Stimulated activated CD8-positive, alpha-beta memory T cell treated with anti-CD3 and anti-CD28 coated beads, Interleukin-15, amount 100 ng/mL, for 1 hour (primary cell): Measurements from ENCODE around the gene CCDC12.

Experiments
- DNase-seq: peaks from one replicate; pipeline ENCODE4 v3.0.0-alpha.2; 2020; ENCODE audit warnings: low read depth

The CCDC12 gene

GRCh38 chr3:46976326-46977190, at the start of gene CCDC12:
CCDC12 (minus strand) TSS chr3:46976745; CDS start chr3:46976732, 13 bp downstream.
- peak; percentile 86 for DNase-seq

GRCh38 chr3:47024932-47025331, 48.4 kb upstream of the CCDC12 start:
- no peak for DNase-seq

- DNase-seq = no peak
Measured at GRCh38 chr3:47022641-47023071, 46.1 kb upstream of the CCDC12 start.

- no peak for DNase-seq
Measured at GRCh38 chr3:47020311-47020710, 43.8 kb upstream of the CCDC12 start.

- no peak for DNase-seq
Measured at GRCh38 chr3:47019201-47019600, 42.7 kb upstream of the CCDC12 start.

DNA sequence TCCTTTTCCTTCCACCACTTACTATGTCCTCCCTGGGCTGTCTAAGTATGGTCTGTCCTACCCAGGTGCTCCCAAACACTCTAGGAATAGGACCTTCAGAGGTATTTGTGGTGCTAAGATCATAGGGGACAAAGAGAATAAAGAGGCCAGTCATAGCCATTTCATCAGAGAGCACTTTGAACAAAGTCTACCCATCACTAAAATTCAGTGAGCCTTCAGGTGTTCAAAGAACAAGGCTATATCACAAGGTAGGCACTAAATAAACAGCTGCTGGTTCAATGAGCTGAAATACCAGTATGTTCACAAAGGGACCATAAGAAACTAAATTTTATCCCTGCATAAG, 41.7 kb upstream of the CCDC12 start:
- no peak for DNase-seq

- DNase-seq = no peak
Measured at GRCh38 chr3:47017504-47018268, 41.1 kb upstream of the CCDC12 start.

GRCh38 chr3:47016934-47017435, 40.4 kb upstream of the CCDC12 start:
- DNase-seq = no peak

DNA sequence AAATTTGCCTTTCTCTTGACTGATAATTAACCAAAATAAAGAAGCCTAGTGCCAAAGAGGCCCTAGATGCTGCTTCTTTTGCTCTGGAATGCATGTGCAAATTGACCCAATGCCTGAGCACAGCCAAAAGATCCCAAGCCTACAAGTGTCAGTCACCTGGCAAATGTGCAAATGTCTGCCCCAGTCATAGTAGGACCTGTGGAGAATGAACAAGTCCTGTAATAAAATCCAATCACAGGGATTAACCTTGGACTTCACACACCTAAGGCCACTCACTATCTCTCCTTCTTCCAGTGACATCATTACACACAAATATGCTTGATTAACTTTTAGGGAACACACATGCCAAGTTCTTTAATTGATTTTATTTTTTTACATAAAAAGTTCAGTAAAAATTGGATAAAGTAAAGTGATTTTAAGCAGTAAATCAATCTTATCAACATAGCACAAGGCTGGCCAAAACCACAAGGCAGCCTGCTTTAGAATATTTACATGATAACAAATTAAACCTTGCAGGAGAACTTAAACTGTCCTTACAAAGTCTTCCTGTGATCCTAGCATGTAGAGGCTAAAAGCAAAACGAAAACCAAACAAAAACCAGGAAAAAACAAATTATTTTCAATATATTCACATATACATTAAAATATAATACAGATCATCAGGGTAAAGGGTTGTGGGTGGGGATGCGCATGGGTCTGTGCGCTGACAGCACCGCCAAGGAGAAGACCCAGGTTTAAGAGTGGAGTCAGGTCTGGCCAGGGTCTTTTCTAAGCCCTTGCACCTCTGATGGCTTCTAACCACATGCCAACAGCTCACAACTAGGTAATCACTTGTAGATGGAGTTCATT, 39.8 kb upstream of the CCDC12 start:
- no peak for DNase-seq

DNA sequence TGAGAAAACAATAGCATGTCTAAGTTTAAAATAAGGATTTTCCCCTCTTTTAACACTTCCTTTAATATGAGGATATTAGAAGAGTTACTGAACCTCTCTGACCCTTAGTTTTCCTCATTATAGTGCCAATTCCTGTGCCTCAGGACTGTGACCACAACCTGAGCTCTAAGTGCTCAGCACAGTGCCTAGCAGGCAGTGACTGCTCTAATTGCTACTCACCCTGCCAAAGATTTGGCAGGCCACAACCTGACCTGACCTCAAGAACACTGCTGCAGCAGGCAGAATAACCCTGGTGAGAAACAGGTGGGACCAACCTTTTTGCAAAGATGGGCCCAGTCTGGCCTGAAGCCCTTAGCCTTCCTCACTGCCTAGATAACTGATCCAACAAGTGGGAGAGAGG, 38.6 kb upstream of the CCDC12 start:
- DNase-seq = no peak

DNA sequence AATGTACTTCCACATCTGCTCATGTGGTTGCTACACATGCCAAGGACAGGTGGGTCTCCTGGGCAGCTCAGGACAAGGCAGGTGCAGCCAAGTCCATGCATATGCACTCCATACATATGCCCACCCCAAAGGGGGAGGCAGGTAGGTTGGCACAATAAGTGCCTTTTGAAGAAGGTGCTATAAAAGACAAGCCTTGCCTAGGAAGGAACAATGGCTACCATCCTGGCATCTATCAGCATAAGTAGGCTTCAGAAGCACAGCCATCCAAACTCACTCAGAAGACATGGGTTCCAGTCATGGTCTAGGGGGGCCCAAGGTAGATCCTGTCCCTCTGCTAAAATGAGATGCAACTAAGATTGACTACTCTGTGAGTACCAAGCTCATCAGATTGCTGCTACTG, 37.5 kb upstream of the CCDC12 start:
- DNase-seq = no peak

GRCh38 chr3:47013231-47013630, 36.7 kb upstream of the CCDC12 start:
- DNase-seq = no peak

DNA sequence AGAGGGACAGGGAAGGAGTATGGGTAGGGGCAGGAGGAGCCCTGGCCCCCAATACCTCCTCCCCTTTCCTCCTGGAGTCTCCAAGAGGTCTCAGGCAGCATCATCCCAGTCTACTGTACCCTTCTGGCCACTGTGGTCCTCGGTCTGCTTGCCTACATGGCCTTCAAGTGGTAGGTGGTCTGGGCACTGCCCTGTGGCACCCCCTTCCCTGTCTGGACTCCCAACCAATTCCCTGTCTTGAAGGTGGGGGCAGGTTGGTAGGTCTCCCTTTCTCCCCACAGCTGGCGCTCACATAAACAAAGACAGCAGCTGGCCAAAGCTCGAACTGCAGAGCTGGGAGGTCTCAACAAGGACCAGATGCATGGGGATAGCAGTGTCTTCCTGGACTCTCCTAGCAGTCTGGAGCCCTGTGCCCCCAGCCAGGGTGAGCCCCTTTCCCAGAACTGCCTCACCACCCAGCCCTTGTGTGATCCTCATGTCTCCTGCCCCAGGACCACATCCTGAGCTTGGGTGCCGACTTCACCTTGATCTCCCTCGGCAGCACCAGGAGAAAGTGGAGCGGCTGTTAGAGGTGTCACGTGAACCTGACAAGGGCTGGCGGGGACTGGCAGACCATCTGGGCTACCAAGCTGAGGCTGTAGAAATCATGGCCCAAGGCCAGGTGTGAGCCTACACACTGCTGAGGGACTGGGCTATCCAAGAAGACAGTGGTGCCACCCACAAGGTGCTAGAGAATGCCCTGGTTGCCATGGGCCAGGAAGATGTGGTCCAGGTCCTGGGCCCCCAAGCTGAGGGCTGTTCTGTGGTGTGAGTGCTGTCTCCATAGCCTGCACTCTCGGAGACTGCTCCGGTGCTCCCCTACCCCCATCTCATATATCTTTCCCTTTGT, 36.0 kb upstream of the CCDC12 start:
- no peak for DNase-seq

DNA sequence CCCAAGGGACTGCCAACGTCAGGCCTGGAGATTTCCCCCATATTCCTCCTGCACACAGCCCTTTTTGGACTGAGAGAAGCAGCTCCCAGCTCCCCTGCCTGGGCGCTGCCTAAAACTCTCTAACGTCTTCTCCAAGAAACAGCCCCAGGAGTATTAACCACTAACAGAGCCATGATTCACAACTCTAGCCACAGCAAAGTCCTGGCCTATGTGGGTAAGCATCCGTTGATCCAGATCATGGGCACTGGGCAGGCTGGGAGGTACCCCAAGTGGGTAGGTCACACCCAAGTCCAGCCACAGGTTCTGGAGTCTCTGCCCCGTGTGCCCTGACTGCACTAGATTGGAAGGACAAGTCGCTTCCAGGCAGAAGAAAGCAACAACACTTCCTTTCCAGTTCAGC, 34.8 kb upstream of the CCDC12 start:
- no peak for DNase-seq

DNA sequence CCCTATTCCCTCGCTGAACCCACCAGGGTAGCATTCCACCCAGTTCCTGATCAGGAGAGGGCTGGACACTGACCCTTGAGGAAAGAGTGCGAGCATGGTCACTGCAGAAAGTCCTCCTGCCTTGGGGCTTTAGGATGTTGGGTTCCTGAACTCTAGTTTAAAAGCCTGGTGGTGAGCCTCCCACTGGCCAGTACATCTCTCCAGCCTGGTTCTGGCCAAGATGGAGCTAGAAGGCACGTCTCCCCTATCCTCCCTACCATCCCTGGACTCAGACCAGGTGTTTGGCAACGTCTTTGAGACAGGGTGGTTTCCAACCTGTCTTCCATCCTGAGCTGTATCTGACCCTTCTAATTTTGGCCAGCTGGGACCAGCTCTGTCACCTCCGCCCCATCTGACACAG, 34.4 kb upstream of the CCDC12 start:
- no peak for DNase-seq

DNA sequence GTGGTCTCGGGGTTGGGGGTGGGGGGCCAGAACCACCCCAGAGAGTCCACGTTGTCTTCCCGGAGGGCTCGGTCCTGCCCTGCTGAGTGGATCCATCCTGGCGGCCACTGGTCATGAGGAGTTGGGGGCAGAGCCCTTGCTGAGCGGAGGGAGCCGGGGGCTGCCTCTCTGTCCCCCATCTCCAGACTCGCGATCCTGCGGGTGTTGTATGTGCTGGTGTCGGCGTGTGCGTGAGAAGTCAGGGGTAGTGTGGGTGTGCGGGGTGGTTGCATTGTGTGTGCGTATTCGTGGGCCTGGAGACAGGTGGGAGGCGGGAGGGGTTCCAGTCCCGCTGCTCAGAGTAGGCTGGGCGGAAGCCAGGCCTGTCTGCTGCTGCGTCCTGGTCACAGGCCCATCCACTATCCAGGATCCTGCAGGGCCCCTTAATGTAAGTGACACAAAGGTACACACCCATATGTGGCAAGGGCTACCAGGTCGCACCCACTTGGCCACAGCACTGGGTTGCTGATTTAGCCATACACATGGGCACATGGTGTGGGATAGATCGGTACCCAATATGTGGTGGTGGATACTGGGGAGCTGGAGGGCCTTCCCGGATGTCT, 33.7 kb upstream of the CCDC12 start:
- no peak for DNase-seq

- peak; percentile 44 for DNase-seq
Measured at GRCh38 chr3:47009225-47010110, 32.9 kb upstream of the CCDC12 start.

DNA sequence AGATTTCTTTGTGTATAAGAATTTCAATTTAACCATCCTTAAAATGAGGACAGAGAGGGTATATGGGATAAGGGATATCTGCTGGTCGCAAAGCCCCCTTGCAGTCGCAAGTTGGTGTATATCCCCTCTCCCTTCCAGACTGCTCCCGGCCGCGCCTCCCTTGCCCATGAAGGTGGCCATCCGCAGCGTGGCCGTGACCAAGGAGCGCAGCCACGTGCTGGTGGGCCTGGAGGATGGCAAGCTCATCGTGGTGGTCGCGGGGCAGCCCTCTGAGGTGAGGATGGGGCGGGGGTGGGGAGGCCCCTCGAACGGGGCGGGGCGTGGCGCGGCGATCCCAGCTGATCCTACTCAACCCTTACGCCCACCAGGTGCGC, 32.3 kb upstream of the CCDC12 start:
- DNase-seq = no peak

- DNase-seq = no peak
Measured at GRCh38 chr3:47008234-47008796, 31.8 kb upstream of the CCDC12 start.
